Erythroblast (primary cell): Measurements from ENCODE around the gene COX11.

Source experiments
- GATA1 ChIP-seq: IDR thresholded peaks from 2 replicates; pipeline ENCODE4 v1.6.1; 2011; ENCODE audit warnings: low read depth, mild to moderate bottlenecking, control low read depth, low read length, moderate library complexity
- POLR2A ChIP-seq: IDR thresholded peaks from 2 replicates; pipeline ENCODE4 v1.6.1; 2011; ENCODE audit warnings: mild to moderate bottlenecking, low read length

- TF ChIP-seq POLR2A, result no peak
- TF ChIP-seq GATA1, result no peak
These were observed 3.4 kb upstream of the COX11 start for GRCh38 chr17:54971901-54972300.
